ENCODE measurements around the gene PRKCE.

DNA sequence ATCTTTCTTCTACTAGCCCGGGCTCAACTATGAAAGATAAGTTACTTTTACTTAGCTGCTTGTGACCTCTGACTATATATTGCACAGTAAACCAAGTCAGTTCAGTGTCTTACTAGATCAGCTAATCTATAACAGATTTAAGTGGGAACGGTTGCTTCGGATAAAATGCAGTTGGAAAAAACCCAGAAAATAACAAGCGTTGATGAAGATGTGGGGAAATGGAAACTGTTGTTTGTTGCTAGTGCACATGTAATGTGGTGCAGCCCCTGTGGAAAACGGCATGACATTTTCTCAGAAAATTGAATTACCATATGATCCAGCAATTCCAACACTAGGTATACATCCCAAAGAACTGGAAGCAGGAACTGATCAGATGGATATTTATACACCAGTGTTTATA, 248.5 kb downstream of the PRKCE start:
- TF ChIP-seq, protein P1, sequence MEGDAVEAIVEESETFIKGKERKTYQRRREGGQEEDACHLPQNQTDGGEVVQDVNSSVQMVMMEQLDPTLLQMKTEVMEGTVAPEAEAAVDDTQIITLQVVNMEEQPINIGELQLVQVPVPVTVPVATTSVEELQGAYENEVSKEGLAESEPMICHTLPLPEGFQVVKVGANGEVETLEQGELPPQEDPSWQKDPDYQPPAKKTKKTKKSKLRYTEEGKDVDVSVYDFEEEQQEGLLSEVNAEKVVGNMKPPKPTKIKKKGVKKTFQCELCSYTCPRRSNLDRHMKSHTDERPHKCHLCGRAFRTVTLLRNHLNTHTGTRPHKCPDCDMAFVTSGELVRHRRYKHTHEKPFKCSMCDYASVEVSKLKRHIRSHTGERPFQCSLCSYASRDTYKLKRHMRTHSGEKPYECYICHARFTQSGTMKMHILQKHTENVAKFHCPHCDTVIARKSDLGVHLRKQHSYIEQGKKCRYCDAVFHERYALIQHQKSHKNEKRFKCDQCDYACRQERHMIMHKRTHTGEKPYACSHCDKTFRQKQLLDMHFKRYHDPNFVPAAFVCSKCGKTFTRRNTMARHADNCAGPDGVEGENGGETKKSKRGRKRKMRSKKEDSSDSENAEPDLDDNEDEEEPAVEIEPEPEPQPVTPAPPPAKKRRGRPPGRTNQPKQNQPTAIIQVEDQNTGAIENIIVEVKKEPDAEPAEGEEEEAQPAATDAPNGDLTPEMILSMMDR (IDR thresholded peaks at IDR 0.05): no peak
- no peak for TF ChIP-seq POLR2AphosphoS5 (IDR thresholded peaks at IDR 0.05)

All from sigmoid colon (tissue), 4 donors.